Osteoblast (primary cell): Measurements from ENCODE around the gene COL25A1. TPM values are rescaled to one million over a fixed set of nuclear protein-coding genes. Genes with fewer than 3 reads are reported as not detected.

ENCODE experiments used
- DNase-seq: peaks from one replicate; pipeline ENCODE4 v3.0.0; 2011; ENCODE audit warnings: low spot score, mixed read lengths; ENCODE audit not compliant: insufficient read length; ENCODE audit errors: missing footprints
- H2AFZ ChIP-seq: 2 replicates; pipeline ENCODE4 v1.6.0; 2011; ENCODE audit warnings: mild to moderate bottlenecking, low read length
- H3K27ac ChIP-seq: 2 replicates; pipeline ENCODE4 v1.5.1; 2011; ENCODE audit warnings: mild to moderate bottlenecking, low read depth, low read length, moderate library complexity
- H3K27me3 ChIP-seq: 2 replicates; pipeline ENCODE4 v1.6.0; 2012; ENCODE audit warnings: mild to moderate bottlenecking, control low read depth, inconsistent platforms, low read length, moderate library complexity; ENCODE audit not compliant: insufficient read depth
- H3K36me3 ChIP-seq: 2 replicates; pipeline ENCODE4 v1.5.1; 2011; ENCODE audit warnings: mild to moderate bottlenecking, low read length, control low read depth, moderate library complexity; ENCODE audit not compliant: insufficient read depth
- H3K4me1 ChIP-seq: 2 replicates; pipeline ENCODE4 v1.5.1; 2011; ENCODE audit warnings: mild to moderate bottlenecking, low read length, control low read depth, moderate library complexity; ENCODE audit not compliant: insufficient read depth
- H3K4me2 ChIP-seq: 2 replicates; pipeline ENCODE4 v1.6.0; 2011; ENCODE audit warnings: mild to moderate bottlenecking, low read length; ENCODE audit not compliant: insufficient read depth
- H3K4me3 ChIP-seq: fragments of 200-600 bp; sonication (generic); 3 replicates; pipeline ENCODE4 v1.5.1; 2012; ENCODE audit warnings: mild to moderate bottlenecking, low read length, inconsistent platforms; ENCODE audit not compliant: insufficient read depth
- H3K79me2 ChIP-seq: 2 replicates; pipeline ENCODE4 v1.6.0; 2012; ENCODE audit warnings: mild to moderate bottlenecking, low read length, control low read depth, inconsistent platforms; ENCODE audit not compliant: insufficient read depth
- H3K9me3 ChIP-seq: 2 replicates; pipeline ENCODE4 v1.5.1; 2011; ENCODE audit warnings: low read depth, low read length, control low read depth
- H4K20me1 ChIP-seq: 2 replicates; pipeline ENCODE4 v1.6.0; 2012; ENCODE audit warnings: mild to moderate bottlenecking, low read length, control low read depth; ENCODE audit not compliant: insufficient read depth
- total RNA-seq: library from RNA; depleted of rRNA; stranded (reverse); fragments of >200 nt; gene quantifications from 2 replicates; pipeline ENCODE4 v1.2.3, GENCODE V29; 2012
- TF ChIP-seq, protein P1 (sequence below): IDR thresholded peaks from 2 replicates; pipeline ENCODE4 v1.5.1; 2011; ENCODE audit warnings: mild to moderate bottlenecking, low read depth, low read length, moderate library complexity; ENCODE audit errors: extremely low read depth

Gene COL25A1
- total RNA-seq, 1 donor, result 1.4 TPM

DNA sequence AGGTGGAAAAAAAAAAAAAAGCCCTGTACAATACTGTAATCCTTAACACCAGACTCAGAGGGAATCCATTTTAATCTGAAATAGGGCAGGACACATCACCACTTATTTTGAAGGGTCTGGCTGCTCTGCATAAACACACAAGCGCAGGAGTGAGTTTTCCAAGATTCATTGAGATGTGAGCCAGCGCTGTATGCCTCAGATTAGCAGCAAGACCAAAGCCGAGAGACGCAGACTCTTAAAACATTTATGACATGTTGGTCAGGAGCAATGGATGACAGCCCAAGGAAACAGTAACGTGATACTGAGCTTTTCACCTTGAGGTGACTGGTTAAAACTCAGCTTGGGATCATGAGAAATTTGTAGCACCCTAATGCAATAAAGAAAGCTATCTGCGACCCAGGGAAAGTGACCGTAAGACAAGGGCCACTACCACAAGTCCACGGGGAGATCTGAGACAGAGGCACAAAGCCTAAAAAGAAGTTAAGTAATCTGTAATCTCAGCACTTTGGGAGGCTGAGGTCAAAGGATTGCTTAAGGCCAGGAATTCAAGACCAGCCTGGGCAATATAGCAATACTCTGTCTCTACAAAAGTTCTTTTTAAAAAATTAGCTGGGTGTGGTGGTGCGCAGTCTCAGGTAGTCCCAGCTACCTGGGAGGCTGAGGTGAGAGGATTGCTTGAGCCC lies 210.6 kb downstream of the COL25A1 start:
- Histone ChIP-seq H3K27me3 (no peaks in the 10 kb centered on the region), H3K27ac (no peak overlapping the region), H3K79me2 (no peaks in the 10 kb centered on the region), H3K4me3 (no peak overlapping the region), H2AFZ (peak overlapping the region; percentile 13), H3K4me2 (peak overlapping the region; percentile 11), H3K36me3 (no peaks in the 10 kb centered on the region), H3K9me3 (no peaks in the 10 kb centered on the region), H4K20me1 (no peaks in the 10 kb centered on the region), H3K4me1 (no peaks in the 10 kb centered on the region)
- DNase-seq, result no peak
- TF ChIP-seq, protein P1, sequence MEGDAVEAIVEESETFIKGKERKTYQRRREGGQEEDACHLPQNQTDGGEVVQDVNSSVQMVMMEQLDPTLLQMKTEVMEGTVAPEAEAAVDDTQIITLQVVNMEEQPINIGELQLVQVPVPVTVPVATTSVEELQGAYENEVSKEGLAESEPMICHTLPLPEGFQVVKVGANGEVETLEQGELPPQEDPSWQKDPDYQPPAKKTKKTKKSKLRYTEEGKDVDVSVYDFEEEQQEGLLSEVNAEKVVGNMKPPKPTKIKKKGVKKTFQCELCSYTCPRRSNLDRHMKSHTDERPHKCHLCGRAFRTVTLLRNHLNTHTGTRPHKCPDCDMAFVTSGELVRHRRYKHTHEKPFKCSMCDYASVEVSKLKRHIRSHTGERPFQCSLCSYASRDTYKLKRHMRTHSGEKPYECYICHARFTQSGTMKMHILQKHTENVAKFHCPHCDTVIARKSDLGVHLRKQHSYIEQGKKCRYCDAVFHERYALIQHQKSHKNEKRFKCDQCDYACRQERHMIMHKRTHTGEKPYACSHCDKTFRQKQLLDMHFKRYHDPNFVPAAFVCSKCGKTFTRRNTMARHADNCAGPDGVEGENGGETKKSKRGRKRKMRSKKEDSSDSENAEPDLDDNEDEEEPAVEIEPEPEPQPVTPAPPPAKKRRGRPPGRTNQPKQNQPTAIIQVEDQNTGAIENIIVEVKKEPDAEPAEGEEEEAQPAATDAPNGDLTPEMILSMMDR, result no peak

DNA sequence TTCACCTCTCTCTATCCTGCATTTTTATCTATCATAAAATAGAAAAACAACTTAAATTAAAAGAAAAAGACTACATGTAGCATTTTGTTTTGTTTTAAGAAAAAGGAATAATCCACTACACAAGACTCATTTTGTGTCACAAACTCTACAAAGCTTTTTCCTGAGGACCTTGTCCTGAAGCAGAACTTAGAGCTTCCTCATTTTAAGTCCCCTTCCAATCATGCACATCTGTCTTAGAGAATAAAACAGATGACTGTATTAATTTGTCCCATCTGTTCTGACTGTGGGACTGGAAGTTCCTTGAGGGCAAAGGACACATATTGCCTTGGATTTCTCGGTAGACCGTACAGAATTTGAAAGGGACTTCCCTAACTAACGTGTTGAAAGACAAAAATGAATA lies 218.5 kb downstream of the COL25A1 start:
- Histone ChIP-seq H3K9me3 (no peaks in the 10 kb centered on the region), H3K27ac (no peak overlapping the region), H3K4me3 (no peak overlapping the region), H3K27me3 (no peaks in the 10 kb centered on the region), H2AFZ (no peak overlapping the region), H3K4me1 (peaks cover 10% of the 10 kb centered on the region), H3K36me3 (no peaks in the 10 kb centered on the region), H3K79me2 (no peaks in the 10 kb centered on the region), H3K4me2 (no peak overlapping the region), H4K20me1 (no peaks in the 10 kb centered on the region)
- DNase-seq, result no peak
- TF ChIP-seq, protein P1, result no peak

- Histone ChIP-seq H3K27ac (peak overlapping the region; percentile 24), H4K20me1 (no peaks in the 10 kb centered on the region), H2AFZ (no peak overlapping the region), H3K79me2 (no peaks in the 10 kb centered on the region), H3K9me3 (no peaks in the 10 kb centered on the region), H3K36me3 (no peaks in the 10 kb centered on the region), H3K4me1 (peaks cover 23% of the 10 kb centered on the region), H3K27me3 (no peaks in the 10 kb centered on the region), H3K4me2 (peak overlapping the region; percentile 61), H3K4me3 (no peak overlapping the region)
- TF ChIP-seq, protein P1, result no peak
- no peak for DNase-seq
These were observed 222.7 kb downstream of the COL25A1 start for GRCh38 chr4:109079731-109080130.

DNA sequence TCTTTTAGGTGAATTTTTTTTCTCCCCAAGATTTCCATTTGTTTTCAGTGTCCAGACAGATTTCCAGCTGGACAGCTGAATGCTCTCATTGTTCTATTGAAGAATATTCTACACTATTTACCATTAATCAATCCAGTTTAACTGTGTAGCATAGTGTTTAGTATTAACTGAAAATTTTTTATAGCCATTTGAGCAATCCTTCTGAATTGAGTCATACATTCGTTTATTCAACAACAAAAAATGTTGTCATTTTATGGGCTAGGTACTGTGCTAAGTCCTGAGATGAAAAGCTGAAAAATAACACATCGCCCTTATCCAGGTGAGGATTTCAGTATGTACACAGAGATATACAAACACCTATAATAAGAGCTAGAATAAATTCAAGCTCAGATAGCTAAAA lies 223.3 kb downstream of the COL25A1 start:
- no peaks in the 10 kb centered on the region for H3K36me3 ChIP-seq
- peak overlapping the region; percentile 61 for H3K4me2 ChIP-seq
- no peak overlapping the region for H2AFZ ChIP-seq
- no peaks in the 10 kb centered on the region for H4K20me1 ChIP-seq
- DNase-seq, result peak; percentile 45
- H3K27me3 ChIP-seq, result no peaks in the 10 kb centered on the region
- no peak overlapping the region for H3K4me3 ChIP-seq
- H3K27ac ChIP-seq, result peak overlapping the region; percentile 24
- no peaks in the 10 kb centered on the region for H3K79me2 ChIP-seq
- peaks cover 23% of the 10 kb centered on the region for H3K4me1 ChIP-seq
- H3K9me3 ChIP-seq, result no peaks in the 10 kb centered on the region
- TF ChIP-seq, protein P1, result no peak
